H1 (cell line): ENCODE data around the gene MEF2D.

Experiments used
- CHD1 ChIP-seq: IDR thresholded peaks from 2 replicates; pipeline ENCODE4 v1.6.1; 2012; ENCODE audit warnings: low read depth, low read length, improper control_type of control experiment
- RAD21 ChIP-seq, 2 experiments: IDR thresholded peaks in 1 of 2; conservative IDR thresholded peaks in 1 of 2; 2 replicates each; pipeline ENCODE4 v1.6.1; 2011; ENCODE audit warnings: low read depth in 2 of 2, low read length in 2 of 2, improper control_type of control experiment in 1 of 2, inconsistent platforms in 1 of 2, mild to moderate bottlenecking in 1 of 2, moderate library complexity in 1 of 2
- TF ChIP-seq, protein P1 (sequence below), 3 experiments: IDR thresholded peaks; 1 replicate in 2 of 3; 2 replicates in 1 of 3; pipeline versions ENCODE4 v1.5.1 to v1.6.1; 2011; ENCODE audit warnings: low read length in 3 of 3, mild to moderate bottlenecking in 3 of 3, inconsistent platforms in 2 of 3, low read depth in 1 of 3, moderate library complexity in 1 of 3; ENCODE audit not compliant: insufficient read depth in 1 of 3; ENCODE audit errors: control extremely low read depth in 1 of 3

DNA sequence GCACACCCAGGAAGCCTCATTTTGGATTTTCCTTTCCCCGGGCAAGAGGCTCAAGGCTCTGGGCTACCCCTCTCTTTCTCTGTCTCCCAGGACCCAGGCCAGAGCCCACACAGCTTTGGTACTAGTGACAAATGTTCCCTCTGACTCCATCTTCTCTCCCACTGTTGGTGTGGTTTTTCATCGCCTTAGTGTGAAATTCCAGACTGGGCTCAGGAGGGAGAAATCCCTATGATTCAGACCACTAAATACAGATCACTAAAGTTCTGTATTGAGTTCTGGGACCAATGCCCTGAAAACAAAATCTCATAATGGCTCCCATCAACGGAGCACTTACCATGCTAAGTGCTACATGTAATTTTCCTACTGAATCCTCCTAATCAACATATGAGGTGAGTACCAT lies 45.7 kb upstream of the MEF2D start:
- TF ChIP-seq RAD21 (IDR thresholded peaks at IDR 0.05 in 1 of 2, conservative IDR thresholded peaks at IDR 0.05 in 1 of 2; ENCODE audit: low read depth in 2 of 2, low read length in 2 of 2) (no peak), CHD1 (no peak)
- TF ChIP-seq, protein P1, sequence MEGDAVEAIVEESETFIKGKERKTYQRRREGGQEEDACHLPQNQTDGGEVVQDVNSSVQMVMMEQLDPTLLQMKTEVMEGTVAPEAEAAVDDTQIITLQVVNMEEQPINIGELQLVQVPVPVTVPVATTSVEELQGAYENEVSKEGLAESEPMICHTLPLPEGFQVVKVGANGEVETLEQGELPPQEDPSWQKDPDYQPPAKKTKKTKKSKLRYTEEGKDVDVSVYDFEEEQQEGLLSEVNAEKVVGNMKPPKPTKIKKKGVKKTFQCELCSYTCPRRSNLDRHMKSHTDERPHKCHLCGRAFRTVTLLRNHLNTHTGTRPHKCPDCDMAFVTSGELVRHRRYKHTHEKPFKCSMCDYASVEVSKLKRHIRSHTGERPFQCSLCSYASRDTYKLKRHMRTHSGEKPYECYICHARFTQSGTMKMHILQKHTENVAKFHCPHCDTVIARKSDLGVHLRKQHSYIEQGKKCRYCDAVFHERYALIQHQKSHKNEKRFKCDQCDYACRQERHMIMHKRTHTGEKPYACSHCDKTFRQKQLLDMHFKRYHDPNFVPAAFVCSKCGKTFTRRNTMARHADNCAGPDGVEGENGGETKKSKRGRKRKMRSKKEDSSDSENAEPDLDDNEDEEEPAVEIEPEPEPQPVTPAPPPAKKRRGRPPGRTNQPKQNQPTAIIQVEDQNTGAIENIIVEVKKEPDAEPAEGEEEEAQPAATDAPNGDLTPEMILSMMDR (IDR thresholded peaks at IDR 0.05; ENCODE audit: control extremely low read depth in 1 of 3, insufficient read depth in 1 of 3, low read depth in 1 of 3, low read length in 3 of 3): no peak
